GM12878 (cell line): ENCODE data around the gene TFDP1. TPM values are rescaled to one million over a fixed set of nuclear protein-coding genes. Genes with fewer than 3 reads are reported as not detected.

ENCODE experiments used
- ATAC-seq: fragments of 200-7000 bp; cut with Tn5 transposase; 3 replicates; pipeline ENCODE4 v1.9.1; 2020; ENCODE audit warnings: mild to moderate bottlenecking, moderate library complexity
- BruUV-seq: library from RNA; stranded (reverse); fragments of 400-500 nt; replicated peaks from 2 replicates; lab custom pipeline; 2021; lab: Mats Ljungman, UMichigan
- CTCF ChIA-PET: fragments of 300-600 bp; sonication (Branson Sonifier 250); formaldehyde crosslinking; extraction: SDS; loops from one replicate; lab custom pipeline; 2021; ENCODE audit warnings: inconsistent platforms; lab: Yijun Ruan, JAX
- POLR2A ChIA-PET: fragments of 350-600 bp; formaldehyde crosslinking; extraction: SDS; loops from one replicate; lab custom pipeline; 2021; ENCODE audit warnings: inconsistent platforms; lab: Charles Lee
- RAD21 ChIA-PET: fragments of 300-600 bp; sonication (Branson Sonifier 250); formaldehyde crosslinking; loops from one replicate; lab custom pipeline; 2023; ENCODE audit warnings: antibody characterized with exemption; ENCODE audit not compliant: unreplicated experiment; lab: Charles Lee
- SMC1A ChIA-PET: fragments of 300-600 bp; sonication (Branson Sonifier 250); formaldehyde crosslinking; loops from one replicate; lab custom pipeline; 2023; ENCODE audit not compliant: unreplicated experiment, uncharacterized antibody; lab: Charles Lee
- DNase-seq: peaks from one replicate; pipeline ENCODE4 v3.0.0-alpha.2; 2011; ENCODE audit warnings: low read depth, low spot score
- FAIRE-seq: peaks from 3 replicates; lab custom pipeline; 2011; peaks lifted over from hg19 to GRCh38; lab: Jason Lieb, UNC
- H2AFZ ChIP-seq: 2 replicates; pipeline ENCODE4 v1.6.0; 2011; ENCODE audit warnings: low read depth, low read length, control low read depth; ENCODE audit not compliant: control insufficient read depth
- H3K27ac ChIP-seq: 2 replicates; pipeline ENCODE4 v1.5.1; 2011; ENCODE audit warnings: control low read depth; ENCODE audit not compliant: control insufficient read depth, insufficient read depth
- H3K27me3 ChIP-seq, 2 experiments: replicated peaks in 1 of 2; 2 replicates each; pipeline versions ENCODE4 v1.6.0 to v1.6.1; 2011; ENCODE audit warnings: low read length in 1 of 2; ENCODE audit not compliant: control insufficient read depth in 2 of 2, insufficient read depth in 2 of 2
- H3K36me3 ChIP-seq, 2 experiments: 2 replicates each; pipeline ENCODE4 v1.5.1; 2011; ENCODE audit warnings: low read length in 1 of 2; ENCODE audit not compliant: control insufficient read depth in 2 of 2, insufficient read depth in 2 of 2
- H3K4me1 ChIP-seq: 2 replicates; pipeline ENCODE4 v1.6.1; 2011; ENCODE audit warnings: mild to moderate bottlenecking, low read length, moderate library complexity, mixed read lengths; ENCODE audit not compliant: control insufficient read depth, insufficient read depth
- H3K4me2 ChIP-seq: 2 replicates; pipeline ENCODE4 v1.6.0; 2011; ENCODE audit warnings: control low read depth; ENCODE audit not compliant: control insufficient read depth, insufficient read depth
- H3K4me3 ChIP-seq: fragments of 200-600 bp; sonication (generic); 2 replicates; pipeline ENCODE4 v1.5.1; 2016
- H3K79me2 ChIP-seq: 2 replicates; pipeline ENCODE4 v1.6.0; 2011; ENCODE audit warnings: low read length; ENCODE audit not compliant: control insufficient read depth, insufficient read depth
- H3K9ac ChIP-seq: 2 replicates; pipeline ENCODE4 v1.8.0; 2011; ENCODE audit warnings: low read length, control low read depth, mixed read lengths; ENCODE audit not compliant: control insufficient read depth, insufficient read depth
- H3K9me3 ChIP-seq: replicated peaks from 3 replicates; pipeline ENCODE4 v1.5.1; 2011; ENCODE audit warnings: mild to moderate bottlenecking, low read length; ENCODE audit not compliant: control insufficient read depth, insufficient read depth
- H4K20me1 ChIP-seq: 2 replicates; pipeline ENCODE4 v1.6.0; 2011; ENCODE audit not compliant: control insufficient read depth, insufficient read depth
- FOXM1 ChIP-seq: IDR thresholded peaks from 2 replicates; pipeline ENCODE4 v1.6.1; 2012; ENCODE audit warnings: low read depth, mild to moderate bottlenecking, inconsistent platforms, low read length, moderate library complexity
- NFXL1 ChIP-seq: fragments of 450-650 bp; IDR thresholded peaks from 2 replicates; pipeline ENCODE4 v1.6.1; 2017; ENCODE audit warnings: antibody characterized with exemption, mild to moderate bottlenecking, borderline replicate concordance
- NR2C1 ChIP-seq: fragments of 450-650 bp; IDR thresholded peaks from 2 replicates; pipeline ENCODE4 v1.6.1; 2017; ENCODE audit warnings: antibody characterized with exemption, mild to moderate bottlenecking, moderate library complexity
- STAT1 ChIP-seq: fragments of 450-650 bp; conservative IDR thresholded peaks from 2 replicates; pipeline ENCODE4 v1.6.1; 2014; ENCODE audit warnings: antibody characterized with exemption, mild to moderate bottlenecking
- SUPT20H ChIP-seq: IDR thresholded peaks from 2 replicates; pipeline ENCODE4 v1.6.1; 2011; ENCODE audit warnings: low read depth, mild to moderate bottlenecking, low read length, moderate library complexity, borderline replicate concordance; ENCODE audit not compliant: control insufficient read depth
- TCF7 ChIP-seq: IDR thresholded peaks from 2 replicates; pipeline ENCODE4 v1.6.1; 2014; ENCODE audit warnings: antibody characterized with exemption, borderline replicate concordance
- WGBS: methylation state at CpG from one replicate; pipeline ENCODE4 v1.1.6; 2016; ENCODE audit warnings: low lambda C conversion rate; ENCODE audit not compliant: insufficient replicate concordance, insufficient coverage; ENCODE audit errors: missing lambda C conversion rate; 5-methylcytosine and 5-hydroxymethylcytosine counted together
- in situ Hi-C: fragments of 300-500 bp; cut with MboI; formaldehyde crosslinking; loops from 9 replicates; pipeline ENCODE4 v1.14.3; 2018; ENCODE audit warnings: mixed read lengths
- intact Hi-C: fragments of 100-400 bp; cut with micrococcal nuclease; formaldehyde crosslinking; loops from one replicate; pipeline ENCODE4 v1.14.2; 2022; ENCODE audit not compliant: unreplicated experiment
- polyA plus RNA-seq, 11 experiments: library from polyadenylated mRNA; depleted of rRNA in 4 of 11; unstranded in 6 of 11; stranded (reverse) in 5 of 11; fragments of >200 nt; fragmentation: Nextera tagmentation in 4 of 11; fragmentation: Illumina TruSeq in 1 of 11; extraction: Ambion mirVana in 4 of 11; extraction: Trizol in 1 of 11; gene quantifications; 1 replicate in 1 of 11; 2 replicates in 10 of 11; pipeline versions ENCODE4 v1.2.1 to v1.2.3, GENCODE V29; 2011 to 2016; ENCODE audit warnings: inconsistent platforms in 2 of 11, missing spikeins in 2 of 11, low read depth in 1 of 11
- total RNA-seq, 4 experiments: library from RNA; depleted of rRNA in 3 of 4; stranded (reverse); fragments of >200 nt in 3 of 4; fragmentation: Illumina TruSeq in 1 of 4; extraction: Trizol in 1 of 4; gene quantifications; 2 replicates each; pipeline versions ENCODE4 v1.2.1 to v1.2.3, GENCODE V29; 2013 to 2021
- TF ChIP-seq, protein P1 (sequence below): fragments of 450-650 bp; IDR thresholded peaks from 2 replicates; pipeline ENCODE4 v1.6.1; 2016; ENCODE audit warnings: mild to moderate bottlenecking, moderate library complexity, borderline replicate concordance
- TF ChIP-seq, protein P2 (sequence below): fragments of 450-650 bp; formaldehyde crosslinking; IDR thresholded peaks from 2 replicates; pipeline ENCODE4 v1.5.0; 2022; ENCODE audit warnings: mild to moderate bottlenecking, missing genetic modification characterization

Gene TFDP1
- total and polyA plus RNA-seq, 10 of the 15 experiments (the other 5 are each of a cell fraction or from before 2014, with no cell fraction given) = 37.7 to 254 (median 119) TPM

DNA sequence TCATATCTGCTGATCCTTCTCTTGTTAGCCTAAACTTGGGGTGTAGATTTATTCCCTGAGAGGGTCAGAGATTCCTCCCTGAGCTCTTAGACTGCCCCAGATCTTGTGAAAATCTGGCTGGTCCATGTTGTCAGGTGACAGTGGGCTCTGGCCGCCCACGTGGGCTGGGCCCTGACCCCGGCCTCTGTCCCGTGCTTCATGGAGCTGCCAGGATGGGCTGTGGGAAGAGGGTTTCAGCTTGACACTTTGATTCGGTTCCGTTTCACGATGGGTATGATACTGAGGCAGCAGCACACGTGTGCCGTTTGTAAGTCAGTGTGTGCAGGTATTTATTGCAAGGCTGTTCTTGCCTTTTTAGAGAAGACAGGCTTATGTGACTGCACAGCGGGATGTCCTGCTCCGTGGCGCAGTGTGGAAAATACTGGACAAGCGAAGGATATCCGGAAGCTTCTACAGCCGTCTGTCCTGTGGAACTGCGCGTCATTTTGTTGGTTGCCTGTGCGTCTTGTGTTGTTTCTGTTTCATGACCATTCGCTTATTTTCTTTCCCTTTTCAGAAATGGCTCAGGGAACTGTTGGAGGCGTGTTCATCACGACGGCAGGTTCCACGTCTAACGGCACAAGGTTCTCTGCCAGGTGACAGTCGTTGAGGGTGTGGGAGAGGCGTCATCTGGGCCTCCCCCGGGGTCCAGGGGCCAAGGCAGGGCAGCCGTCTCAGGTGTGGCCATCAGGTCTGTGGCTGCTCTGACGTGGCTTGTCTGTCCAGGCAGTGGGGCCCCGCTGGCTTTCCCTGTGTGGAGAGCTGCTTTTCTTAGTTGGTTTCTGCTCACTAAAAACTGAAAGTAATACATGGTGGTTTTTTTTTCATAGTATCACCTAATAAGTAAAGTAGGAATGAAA lies 53.0 kb downstream of the TFDP1 start (continued):
- TF ChIP-seq TCF7 = no peak
- TF ChIP-seq, protein P1, sequence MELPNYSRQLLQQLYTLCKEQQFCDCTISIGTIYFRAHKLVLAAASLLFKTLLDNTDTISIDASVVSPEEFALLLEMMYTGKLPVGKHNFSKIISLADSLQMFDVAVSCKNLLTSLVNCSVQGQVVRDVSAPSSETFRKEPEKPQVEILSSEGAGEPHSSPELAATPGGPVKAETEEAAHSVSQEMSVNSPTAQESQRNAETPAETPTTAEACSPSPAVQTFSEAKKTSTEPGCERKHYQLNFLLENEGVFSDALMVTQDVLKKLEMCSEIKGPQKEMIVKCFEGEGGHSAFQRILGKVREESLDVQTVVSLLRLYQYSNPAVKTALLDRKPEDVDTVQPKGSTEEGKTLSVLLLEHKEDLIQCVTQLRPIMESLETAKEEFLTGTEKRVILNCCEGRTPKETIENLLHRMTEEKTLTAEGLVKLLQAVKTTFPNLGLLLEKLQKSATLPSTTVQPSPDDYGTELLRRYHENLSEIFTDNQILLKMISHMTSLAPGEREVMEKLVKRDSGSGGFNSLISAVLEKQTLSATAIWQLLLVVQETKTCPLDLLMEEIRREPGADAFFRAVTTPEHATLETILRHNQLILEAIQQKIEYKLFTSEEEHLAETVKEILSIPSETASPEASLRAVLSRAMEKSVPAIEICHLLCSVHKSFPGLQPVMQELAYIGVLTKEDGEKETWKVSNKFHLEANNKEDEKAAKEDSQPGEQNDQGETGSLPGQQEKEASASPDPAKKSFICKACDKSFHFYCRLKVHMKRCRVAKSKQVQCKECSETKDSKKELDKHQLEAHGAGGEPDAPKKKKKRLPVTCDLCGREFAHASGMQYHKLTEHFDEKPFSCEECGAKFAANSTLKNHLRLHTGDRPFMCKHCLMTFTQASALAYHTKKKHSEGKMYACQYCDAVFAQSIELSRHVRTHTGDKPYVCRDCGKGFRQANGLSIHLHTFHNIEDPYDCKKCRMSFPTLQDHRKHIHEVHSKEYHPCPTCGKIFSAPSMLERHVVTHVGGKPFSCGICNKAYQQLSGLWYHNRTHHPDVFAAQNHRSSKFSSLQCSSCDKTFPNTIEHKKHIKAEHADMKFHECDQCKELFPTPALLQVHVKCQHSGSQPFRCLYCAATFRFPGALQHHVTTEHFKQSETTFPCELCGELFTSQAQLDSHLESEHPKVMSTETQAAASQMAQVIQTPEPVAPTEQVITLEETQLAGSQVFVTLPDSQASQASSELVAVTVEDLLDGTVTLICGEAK = no peak
- TF ChIP-seq STAT1 = no peak
- no peak for TF ChIP-seq NR2C1
- no peak for TF ChIP-seq NFXL1
- TF ChIP-seq SUPT20H = no peak

DNA sequence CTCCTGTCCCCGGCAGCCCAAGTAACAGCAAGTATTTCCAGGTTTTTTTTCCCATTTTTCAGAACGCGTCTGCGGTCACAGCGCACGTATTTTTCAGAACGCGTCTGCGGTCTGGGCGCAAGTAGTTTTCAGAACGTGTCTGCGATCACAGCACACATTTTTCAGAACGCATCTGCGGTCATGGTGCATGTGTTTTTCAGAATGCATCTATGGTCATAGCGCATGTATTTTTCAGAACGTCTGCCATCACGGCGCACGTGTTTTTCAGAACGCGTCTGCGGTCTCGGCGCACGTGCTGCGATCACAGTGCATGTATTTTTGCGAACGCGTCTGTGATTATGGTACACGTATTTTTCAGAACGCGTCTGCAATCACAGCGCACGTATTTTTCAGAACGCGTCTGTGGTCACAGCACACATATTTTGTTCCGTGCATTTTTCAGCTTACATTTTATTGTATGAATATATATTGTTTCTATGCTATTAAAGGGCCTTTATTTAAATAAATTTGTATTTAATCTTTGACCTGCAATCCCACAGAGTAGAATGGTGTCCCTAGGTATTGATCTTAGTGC lies 53.7 kb downstream of the TFDP1 start:
- H3K4me2 ChIP-seq = no peak overlapping the region
- no peak overlapping the region for H3K27ac ChIP-seq
- H3K27me3 ChIP-seq = no peaks in the 10 kb centered on the region
- FAIRE-seq = no peak
- H4K20me1 ChIP-seq = no peaks in the 10 kb centered on the region
- WGBS = 98% methylated on average over 37 of the region's 37 CpGs
- TF ChIP-seq, protein P2, sequence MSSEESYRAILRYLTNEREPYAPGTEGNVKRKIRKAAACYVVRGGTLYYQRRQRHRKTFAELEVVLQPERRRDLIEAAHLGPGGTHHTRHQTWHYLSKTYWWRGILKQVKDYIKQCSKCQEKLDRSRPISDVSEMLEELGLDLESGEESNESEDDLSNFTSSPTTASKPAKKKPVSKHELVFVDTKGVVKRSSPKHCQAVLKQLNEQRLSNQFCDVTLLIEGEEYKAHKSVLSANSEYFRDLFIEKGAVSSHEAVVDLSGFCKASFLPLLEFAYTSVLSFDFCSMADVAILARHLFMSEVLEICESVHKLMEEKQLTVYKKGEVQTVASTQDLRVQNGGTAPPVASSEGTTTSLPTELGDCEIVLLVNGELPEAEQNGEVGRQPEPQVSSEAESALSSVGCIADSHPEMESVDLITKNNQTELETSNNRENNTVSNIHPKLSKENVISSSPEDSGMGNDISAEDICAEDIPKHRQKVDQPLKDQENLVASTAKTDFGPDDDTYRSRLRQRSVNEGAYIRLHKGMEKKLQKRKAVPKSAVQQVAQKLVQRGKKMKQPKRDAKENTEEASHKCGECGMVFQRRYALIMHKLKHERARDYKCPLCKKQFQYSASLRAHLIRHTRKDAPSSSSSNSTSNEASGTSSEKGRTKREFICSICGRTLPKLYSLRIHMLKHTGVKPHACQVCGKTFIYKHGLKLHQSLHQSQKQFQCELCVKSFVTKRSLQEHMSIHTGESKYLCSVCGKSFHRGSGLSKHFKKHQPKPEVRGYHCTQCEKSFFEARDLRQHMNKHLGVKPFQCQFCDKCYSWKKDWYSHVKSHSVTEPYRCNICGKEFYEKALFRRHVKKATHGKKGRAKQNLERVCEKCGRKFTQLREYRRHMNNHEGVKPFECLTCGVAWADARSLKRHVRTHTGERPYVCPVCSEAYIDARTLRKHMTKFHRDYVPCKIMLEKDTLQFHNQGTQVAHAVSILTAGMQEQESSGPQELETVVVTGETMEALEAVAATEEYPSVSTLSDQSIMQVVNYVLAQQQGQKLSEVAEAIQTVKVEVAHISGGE (CRISPR knock-in tag) = no peak
- no peak for TF ChIP-seq FOXM1
- TF ChIP-seq, all 136 proteins: peak for 0
- in situ Hi-C loops (no loop called here), intact Hi-C loops (no loop called here)
- BruUV-seq = no TSS peak
- DNase-seq (no peak), ATAC-seq (no peak)
- H3K4me1 ChIP-seq = no peaks in the 10 kb centered on the region
- SMC1A ChIA-PET = no interaction called here
- RAD21 ChIA-PET = no interaction called here
- POLR2A ChIA-PET = no interaction called here
- H3K9ac ChIP-seq = no peak overlapping the region
- H3K9me3 ChIP-seq = no peaks in the 10 kb centered on the region
- no peak overlapping the region for H3K4me3 ChIP-seq
- no peaks in the 10 kb centered on the region for H3K79me2 ChIP-seq
- H2AFZ ChIP-seq = no peak overlapping the region
- peaks cover 35 to 46% of the 10 kb centered on the region in 2 experiments for H3K36me3 ChIP-seq
- CTCF ChIA-PET = no interaction called here
